ENCODE data around the gene ROMO1. TPM values are rescaled to one million over a fixed set of nuclear protein-coding genes. Genes with fewer than 3 reads are reported as not detected.
A peak's percentile ranks its signal among the peaks of the same experiment; 100 is the strongest.

ROMO1 gene
- 127 and 152 TPM in 2 replicates for total RNA-seq (2014; rRNA removed; shearing (Covaris generic))
- polyA plus RNA-seq (2016; fragmentation: Nextera tagmentation; extraction: Ambion mirVana): 881 and 947 TPM in 2 replicates
- long read RNA-seq, transcript ROMO1-201 (2 exons, 496 nt): minor isoform, 24 of 206 reads
- long read RNA-seq, transcript ROMO1-203 (3 exons, 422 nt): major isoform, 125 of 206 reads
- long read RNA-seq, transcript ROMO1-204 (3 exons, 498 nt): minor isoform, 57 of 206 reads
- long read RNA-seq, partial matches to known transcripts: 0 of 206 reads
- long read RNA-seq, other reads (novel, unspliced or antisense): 0 of 206 reads

GRCh38 chr20:35699127-35699956 lies at the start of gene ROMO1, which contains the start of gene NFS1:
ROMO1 (plus strand) TSS chr20:35699405; CDS start chr20:35699633, 228 bp downstream.
NFS1 (minus strand) TSS chr20:35699352; CDS start chr20:35699288, 64 bp downstream.
- Mint-ChIP-seq H3K36me3 (ENCODE audit: low read depth) (peaks cover 41% of the 10 kb centered on the region), H3K4me1 (peaks cover 17% of the 10 kb centered on the region), H3K9me3 (no peaks in the 10 kb centered on the region), H3K4me3 (peak within 1 kb of the TSS; percentile 88), H3K27ac (peak within 1 kb of the TSS; percentile 98), H3K27me3 (ENCODE audit: insufficient read depth, low read depth, poor library complexity) (peaks cover 14% of the 10 kb centered on the region)
- Histone ChIP-seq H2AFZ (peak within 1 kb of the TSS; percentile 100), H4K20me1 (replicated peaks; ENCODE audit: insufficient read depth) (peaks cover 10% of the 10 kb centered on the region; the same call in 1 of the 2 replicates), H3K9me2 (ENCODE audit: insufficient read depth) (no peaks in the 10 kb centered on the region), H3K36me3 (ENCODE audit: insufficient read depth) (peaks cover 13% of the 10 kb centered on the region), H3K27ac (ENCODE audit: low read depth) (peak within 1 kb of the TSS; percentile 98), H3F3A (replicated peaks; ENCODE audit: low read depth) (peaks cover 56% of the 10 kb centered on the region), H3K4me1 (ENCODE audit: insufficient read depth) (peaks cover 12% of the 10 kb centered on the region), H3K27me3 (ENCODE audit: insufficient read depth) (no peaks in the 10 kb centered on the region), H3K4me2 (peak within 1 kb of the TSS; percentile 99), H3K4me3 (peak within 1 kb of the TSS; percentile 99), H3K79me2 (replicated peaks; ENCODE audit: insufficient read depth) (peaks cover 11% of the 10 kb centered on the region)
- peak; percentile 89 for ATAC-seq
- peak; percentile 95 for DNase-seq (ENCODE audit: low spot score)
- TF ChIP-seq JUNB (IDR thresholded peaks at IDR 0.05; ENCODE audit: unreplicated experiment) (no peak), STAT1 (IDR thresholded peaks at IDR 0.05; ENCODE audit: unreplicated experiment) (no peak), CTCF (conservative IDR thresholded peaks at IDR 0.05; ENCODE audit: low read depth in 2 of 2) (peak in 1 of 2 experiments; percentile 22; a peak in 1 of 4 replicates), POLR2AphosphoS5 (IDR thresholded peaks at IDR 0.05; ENCODE audit: low read depth) (peak; percentile 93), EZH2 (IDR thresholded peaks at IDR 0.05; ENCODE audit: low read depth, unreplicated experiment) (no peak), ZNF462 (CRISPR knock-in tag; IDR thresholded peaks at IDR 0.05) (no peak), NANOG (IDR thresholded peaks at IDR 0.05; ENCODE audit: borderline replicate concordance) (peak; percentile 74; the same call in 1 of the 2 replicates), CREB1 (CRISPR knock-in tag; IDR thresholded peaks at IDR 0.05; ENCODE audit: low read depth) (peak; percentile 92), ZNF114 (CRISPR knock-in tag; IDR thresholded peaks at IDR 0.05) (no peak), ETS1 (IDR thresholded peaks at IDR 0.05) (peak; percentile 84), EZH2phosphoT487 (IDR thresholded peaks at IDR 0.05; ENCODE audit: unreplicated experiment) (no peak), ZNF331 (CRISPR knock-in tag; IDR thresholded peaks at IDR 0.05; ENCODE audit: low read depth) (no peak)

Measured in GM23338 (cell line).